IMR-90 (cell line): Measurements from ENCODE around the gene UNC5A.

Source experiments
- CTCF ChIP-seq: conservative IDR thresholded peaks from 2 replicates; pipeline ENCODE4 v1.5.1; 2012; ENCODE audit warnings: mild to moderate bottlenecking, low read depth, low read length, improper control_type of control experiment
- FOS ChIP-seq: fragments of 150-350 bp; IDR thresholded peaks from 2 replicates; pipeline ENCODE4 v1.6.1; 2016; ENCODE audit warnings: low read depth, low read length
- MXI1 ChIP-seq: IDR thresholded peaks from 2 replicates; pipeline ENCODE4 v1.6.1; 2012; ENCODE audit warnings: low read depth, mild to moderate bottlenecking, low read length, moderate library complexity, borderline replicate concordance
- POLR2A ChIP-seq: IDR thresholded peaks from 2 replicates; pipeline ENCODE4 v1.6.1; 2012; ENCODE audit warnings: mild to moderate bottlenecking, low read depth, low read length
- RAD21 ChIP-seq: IDR thresholded peaks from 2 replicates; pipeline ENCODE4 v1.6.1; 2012; ENCODE audit warnings: low read length, improper control_type of control experiment
- RCOR1 ChIP-seq: IDR thresholded peaks from 2 replicates; pipeline ENCODE4 v1.6.1; 2012; ENCODE audit warnings: mild to moderate bottlenecking, low read length, improper control_type of control experiment; ENCODE audit not compliant: insufficient replicate concordance
- RFX5 ChIP-seq: IDR thresholded peaks from 2 replicates; pipeline ENCODE4 v1.8.0; 2012; ENCODE audit warnings: low read depth, mild to moderate bottlenecking, low read length, moderate library complexity
- SMC3 ChIP-seq: fragments of 150-350 bp; IDR thresholded peaks from 2 replicates; pipeline ENCODE4 v1.6.1; 2016; ENCODE audit warnings: low read depth, mild to moderate bottlenecking, antibody characterized with exemption, low read length, moderate library complexity
- TF ChIP-seq, protein P1 (sequence below): fragments of 150-350 bp; IDR thresholded peaks from 2 replicates; pipeline ENCODE4 v1.6.1; 2017; ENCODE audit warnings: mild to moderate bottlenecking, antibody characterized with exemption, low read length, low read depth
- TF ChIP-seq, protein P2 (sequence below): fragments of 150-350 bp; IDR thresholded peaks from 2 replicates; pipeline ENCODE4 v1.6.1; 2016; ENCODE audit warnings: low read depth, mild to moderate bottlenecking, low read length, moderate library complexity, borderline replicate concordance

DNA sequence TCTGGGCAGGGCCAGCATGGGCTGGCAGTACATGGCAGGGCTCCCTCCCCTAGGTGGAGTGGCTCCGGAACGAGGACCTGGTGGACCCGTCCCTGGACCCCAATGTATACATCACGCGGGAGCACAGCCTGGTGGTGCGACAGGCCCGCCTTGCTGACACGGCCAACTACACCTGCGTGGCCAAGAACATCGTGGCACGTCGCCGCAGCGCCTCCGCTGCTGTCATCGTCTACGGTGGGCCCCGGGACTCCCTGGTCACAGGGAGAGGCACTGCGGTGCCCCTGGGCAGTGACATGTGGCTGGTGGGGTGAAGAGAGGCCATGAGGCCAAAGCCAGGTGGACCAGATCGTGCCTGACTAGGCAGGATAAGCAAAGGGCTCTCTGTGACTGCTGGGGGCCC is 58.4 kb downstream of the UNC5A start:
- TF ChIP-seq CTCF: no peak
- TF ChIP-seq MXI1: no peak
- no peak for TF ChIP-seq RCOR1
- no peak for TF ChIP-seq POLR2A
- no peak for TF ChIP-seq RFX5
- TF ChIP-seq, protein P1, sequence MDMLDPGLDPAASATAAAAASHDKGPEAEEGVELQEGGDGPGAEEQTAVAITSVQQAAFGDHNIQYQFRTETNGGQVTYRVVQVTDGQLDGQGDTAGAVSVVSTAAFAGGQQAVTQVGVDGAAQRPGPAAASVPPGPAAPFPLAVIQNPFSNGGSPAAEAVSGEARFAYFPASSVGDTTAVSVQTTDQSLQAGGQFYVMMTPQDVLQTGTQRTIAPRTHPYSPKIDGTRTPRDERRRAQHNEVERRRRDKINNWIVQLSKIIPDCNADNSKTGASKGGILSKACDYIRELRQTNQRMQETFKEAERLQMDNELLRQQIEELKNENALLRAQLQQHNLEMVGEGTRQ: no peak
- TF ChIP-seq FOS: no peak
- TF ChIP-seq RAD21: no peak
- TF ChIP-seq, protein P2, sequence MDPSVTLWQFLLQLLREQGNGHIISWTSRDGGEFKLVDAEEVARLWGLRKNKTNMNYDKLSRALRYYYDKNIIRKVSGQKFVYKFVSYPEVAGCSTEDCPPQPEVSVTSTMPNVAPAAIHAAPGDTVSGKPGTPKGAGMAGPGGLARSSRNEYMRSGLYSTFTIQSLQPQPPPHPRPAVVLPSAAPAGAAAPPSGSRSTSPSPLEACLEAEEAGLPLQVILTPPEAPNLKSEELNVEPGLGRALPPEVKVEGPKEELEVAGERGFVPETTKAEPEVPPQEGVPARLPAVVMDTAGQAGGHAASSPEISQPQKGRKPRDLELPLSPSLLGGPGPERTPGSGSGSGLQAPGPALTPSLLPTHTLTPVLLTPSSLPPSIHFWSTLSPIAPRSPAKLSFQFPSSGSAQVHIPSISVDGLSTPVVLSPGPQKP: no peak
- no peak for TF ChIP-seq SMC3
